ENCODE data around the gene ARGLU1. TPM values are rescaled to one million over a fixed set of nuclear protein-coding genes. Genes with fewer than 3 reads are reported as not detected.

Gene ARGLU1
- total RNA-seq (2021) (115 to 130 TPM (median 125 TPM) in 3 replicates), Bru-seq, nascent RNA (percentile 98 among the genes with signal in this experiment)
- long read RNA-seq, experiment 1, full-length matches to known transcripts, result 672 of 868 reads
- long read RNA-seq, experiment 1, partial matches to known transcripts, result 69 of 868 reads
- long read RNA-seq, experiment 1, other reads (novel, unspliced or antisense), result 127 of 868 reads
- long read RNA-seq, experiment 2, full-length matches to known transcripts, result 49 of 121 reads
- long read RNA-seq, experiment 2, partial matches to known transcripts, result 40 of 121 reads
- long read RNA-seq, experiment 2, other reads (novel, unspliced or antisense), result 32 of 121 reads
- long read RNA-seq, experiment 3, transcript ARGLU1-203 (4 exons, 3,390 nt), result major isoform, 10 of 33 reads
- long read RNA-seq, experiment 3, partial matches to known transcripts, result 13 of 33 reads
- long read RNA-seq, experiment 3, other reads (novel, unspliced or antisense), result 10 of 33 reads

- TF ChIP-seq ATF3 (CRISPR knock-in tag; conservative IDR thresholded peaks at IDR 0.05), result no peak
- TF ChIP-seq CREM (CRISPR knock-in tag; IDR thresholded peaks at IDR 0.05), result 0 out of 2 replicates have a peak, but pooled peaks have one; percentile 49
- 0 out of 2 replicates have a peak, but pooled peaks have one; percentile 25 for TF ChIP-seq CBFB (CRISPR knock-in tag; IDR thresholded peaks at IDR 0.05; ENCODE audit: low read depth)
- TF ChIP-seq RORB (CRISPR knock-in tag; IDR thresholded peaks at IDR 0.05), result no peak
- no peak; the same call in 1 of the 2 replicates for TF ChIP-seq E2F5 (CRISPR knock-in tag; IDR thresholded peaks at IDR 0.05)
- peak; percentile 67; the same call in 1 of the 2 replicates for TF ChIP-seq SMAD3 (CRISPR knock-in tag; IDR thresholded peaks at IDR 0.05; ENCODE audit: borderline replicate concordance)
- no peak for TF ChIP-seq AFF4 (CRISPR knock-in tag; IDR thresholded peaks at IDR 0.05; ENCODE audit: borderline replicate concordance)
- peak; percentile 68 for TF ChIP-seq SP1 (CRISPR knock-in tag; conservative IDR thresholded peaks at IDR 0.05)
- peak; percentile 53 for TF ChIP-seq MAX (CRISPR knock-in tag; IDR thresholded peaks at IDR 0.05)
- 0 out of 2 replicates have a peak, but pooled peaks have one; percentile 26 for TF ChIP-seq ZBTB43 (CRISPR knock-in tag; IDR thresholded peaks at IDR 0.05)
- TF ChIP-seq USF2 (CRISPR knock-in tag; IDR thresholded peaks at IDR 0.05), result peak; percentile 35
- TF ChIP-seq ESRRA (CRISPR knock-in tag; IDR thresholded peaks at IDR 0.05; ENCODE audit: borderline replicate concordance), result 0 out of 2 replicates have a peak, but pooled peaks have one; percentile 25
- no peak for TF ChIP-seq HMGA2 (CRISPR knock-in tag; IDR thresholded peaks at IDR 0.05)
- no peak for TF ChIP-seq ZNF416 (CRISPR knock-in tag; IDR thresholded peaks at IDR 0.05)
- no peak for TF ChIP-seq ATF6 (CRISPR knock-in tag; IDR thresholded peaks at IDR 0.05)
- TF ChIP-seq HMGXB4 (CRISPR knock-in tag; IDR thresholded peaks at IDR 0.05), result peak; percentile 37
- peak; percentile 44; the same call in 1 of the 2 replicates for TF ChIP-seq FOXP4 (CRISPR knock-in tag; IDR thresholded peaks at IDR 0.05)
- Mint-ChIP-seq H3K4me1 (peaks cover 49% of the 10 kb centered on the region), H3K27me3 (ENCODE audit: low read depth) (no peaks in the 10 kb centered on the region), H3K36me3 (peaks cover 6% of the 10 kb centered on the region), H3K27ac (peak within 1 kb of the TSS; percentile 97), H3K4me3 (peak within 1 kb of the TSS; percentile 99), H3K9me3 (no peaks in the 10 kb centered on the region)
- DNase-seq (ENCODE audit: low spot score), result peak; percentile 95
- POLR2A ChIA-PET, result interaction anchor here (1.1 to 2.1 kb wide), 7 partner anchors 14 to 350 kb away, joined by 3 to 9 read pairs (median 3); partner anchors contain the start of gene EFNB2
- ATAC-seq, result peak; percentile 62
- CTCF ChIA-PET, result interaction anchor here (1.7 to 2.9 kb wide), 3 partner anchors 32 to 229 kb away, joined by 4 to 13 read pairs (median 6); partner anchors contain the start of gene EFNB2
These were observed at the start of gene ARGLU1 for GRCh38 chr13:106567474-106568298. Gene ARGLU1 (minus strand): TSS chr13:106568137. CDS start chr13:106567919, 218 bp downstream.

Measured in WTC11 (cell line).